Stomach (tissue), 4 donors: Measurements from ENCODE around the gene F7.

ENCODE experiments used
- CTCF ChIP-seq, 7 experiments: fragments of 450-650 bp in 4 of 7; fragments of 200-600 bp in 3 of 7; sonication (generic) in 3 of 7; IDR thresholded peaks; one replicate each; pipeline ENCODE4 v1.5.1; 2016 to 2019; ENCODE audit warnings: antibody characterized with exemption in 7 of 7, control low read depth in 2 of 7, mild to moderate bottlenecking in 1 of 7
- EP300 ChIP-seq: sonication (generic); formaldehyde crosslinking; IDR thresholded peaks from one replicate; pipeline ENCODE4 v1.6.1; 2017; ENCODE audit warnings: antibody characterized with exemption
- POLR2A ChIP-seq, 4 donors: fragments of 450-650 bp; IDR thresholded peaks; one replicate each; pipeline ENCODE4 v1.6.1; 2016; ENCODE audit warnings: antibody characterized with exemption in 4 of 4, control low read depth in 2 of 4, mild to moderate bottlenecking in 1 of 4, moderate library complexity in 1 of 4
- POLR2AphosphoS5 ChIP-seq, 3 donors: sonication (generic); formaldehyde crosslinking; IDR thresholded peaks; one replicate each; pipeline ENCODE4 v1.6.1; 2016; ENCODE audit warnings: antibody characterized with exemption in 3 of 3

GRCh38 chr13:113066142-113066455, 39.5 kb upstream of the F7 start:
- TF ChIP-seq POLR2AphosphoS5 (IDR thresholded peaks at IDR 0.05) (no peak), CTCF (IDR thresholded peaks at IDR 0.05) (no peak), POLR2A (IDR thresholded peaks at IDR 0.05) (no peak), EP300 (no peak)
